ENCODE data around the gene ELOVL6.

DNA sequence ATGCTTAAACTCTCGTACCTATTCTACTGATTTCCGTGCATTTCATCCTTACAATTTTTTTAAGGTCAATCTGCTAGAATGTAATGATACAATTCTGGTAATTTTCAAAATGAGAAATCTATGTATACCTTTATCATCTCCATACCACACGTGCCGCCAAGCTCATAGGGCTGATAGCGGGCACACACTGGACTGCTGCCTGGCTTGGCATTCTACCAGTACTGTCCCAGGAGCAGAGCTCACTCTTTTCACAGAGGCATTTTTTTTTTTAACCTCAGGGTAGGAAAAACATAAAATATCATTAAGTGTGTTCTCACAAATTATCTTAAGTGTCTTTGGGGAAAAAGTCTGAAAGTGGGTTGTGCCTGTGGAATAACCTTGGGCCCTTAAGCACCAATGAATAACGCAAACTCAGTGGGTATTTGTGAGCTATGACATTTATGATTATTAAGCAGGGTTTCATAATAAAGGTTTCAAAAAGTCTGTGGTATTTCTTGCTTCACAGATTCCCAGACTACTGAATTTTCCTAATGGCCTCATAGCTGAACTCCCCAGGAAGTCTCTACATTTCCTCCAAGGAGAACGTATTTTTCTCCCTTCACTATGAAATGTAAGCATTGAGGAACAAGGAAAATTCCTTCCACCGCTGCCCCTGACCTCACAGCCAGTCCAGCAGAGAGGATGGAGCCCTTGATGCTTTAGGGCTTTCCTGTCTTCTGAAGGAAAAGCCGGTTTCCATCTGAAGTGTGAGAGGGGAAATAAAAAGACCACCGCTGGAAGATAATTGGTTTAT is 125.2 kb downstream of the ELOVL6 start:
- TF ChIP-seq EZH2phosphoT487 (IDR thresholded peaks at IDR 0.05; ENCODE audit: low read depth, severe bottlenecking, unreplicated experiment), result no peak
- TF ChIP-seq, protein P1, sequence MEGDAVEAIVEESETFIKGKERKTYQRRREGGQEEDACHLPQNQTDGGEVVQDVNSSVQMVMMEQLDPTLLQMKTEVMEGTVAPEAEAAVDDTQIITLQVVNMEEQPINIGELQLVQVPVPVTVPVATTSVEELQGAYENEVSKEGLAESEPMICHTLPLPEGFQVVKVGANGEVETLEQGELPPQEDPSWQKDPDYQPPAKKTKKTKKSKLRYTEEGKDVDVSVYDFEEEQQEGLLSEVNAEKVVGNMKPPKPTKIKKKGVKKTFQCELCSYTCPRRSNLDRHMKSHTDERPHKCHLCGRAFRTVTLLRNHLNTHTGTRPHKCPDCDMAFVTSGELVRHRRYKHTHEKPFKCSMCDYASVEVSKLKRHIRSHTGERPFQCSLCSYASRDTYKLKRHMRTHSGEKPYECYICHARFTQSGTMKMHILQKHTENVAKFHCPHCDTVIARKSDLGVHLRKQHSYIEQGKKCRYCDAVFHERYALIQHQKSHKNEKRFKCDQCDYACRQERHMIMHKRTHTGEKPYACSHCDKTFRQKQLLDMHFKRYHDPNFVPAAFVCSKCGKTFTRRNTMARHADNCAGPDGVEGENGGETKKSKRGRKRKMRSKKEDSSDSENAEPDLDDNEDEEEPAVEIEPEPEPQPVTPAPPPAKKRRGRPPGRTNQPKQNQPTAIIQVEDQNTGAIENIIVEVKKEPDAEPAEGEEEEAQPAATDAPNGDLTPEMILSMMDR (IDR thresholded peaks at IDR 0.05; ENCODE audit: poor library complexity), result no peak
- no peak for TF ChIP-seq EZH2 (IDR thresholded peaks at IDR 0.05; ENCODE audit: borderline replicate concordance)

Measured in hepatocyte (in vitro differentiated cells).